HCT116 (cell line): ENCODE results near the gene CEP131. TPM values are rescaled to one million over a fixed set of nuclear protein-coding genes. Genes with fewer than 3 reads are reported as not detected.

Experiments used
- ATAC-seq: fragments of 200-7000 bp; cut with Tn5 transposase; 2 replicates; pipeline ENCODE4 v1.9.1; 2020; ENCODE audit warnings: mild to moderate bottlenecking, moderate library complexity
- BruUV-seq: library from RNA; stranded (reverse); fragments of 400-500 nt; replicated peaks from 2 replicates; lab custom pipeline; 2021; lab: Mats Ljungman, UMichigan
- CTCF ChIA-PET: fragments of 300-600 bp; sonication (Branson Sonifier 250); formaldehyde crosslinking; loops from one replicate; lab custom pipeline; 2021; ENCODE audit warnings: antibody characterized with exemption; lab: Charles Lee
- POLR2A ChIA-PET: fragments of 300-600, 350-600 bp; sonication (Branson Sonifier 250); formaldehyde crosslinking; loops from one replicate; lab custom pipeline; 2021; ENCODE audit warnings: antibody characterized with exemption; lab: Charles Lee
- RAD21 ChIA-PET, 2 experiments: fragments of 300-600 bp; sonication (Branson Sonifier 250); formaldehyde crosslinking; loops; one replicate each; lab custom pipeline; 2023; ENCODE audit warnings: low total read pairs in 2 of 2; ENCODE audit not compliant: uncharacterized antibody in 2 of 2, unreplicated experiment in 2 of 2, low non-redundant PET in 1 of 2; lab: Charles Lee
- DNase-seq: peaks from one replicate; pipeline ENCODE4 v3.0.0-alpha.2; 2010; ENCODE audit warnings: low read depth, low spot score
- H2AFZ ChIP-seq: fragments of 200-600 bp; shearing (Covaris generic), sonication (generic); 2 replicates; pipeline ENCODE4 v1.6.1; 2017; ENCODE audit warnings: low read depth, mixed run types, mixed read lengths, antibody characterized with exemption, low read length; ENCODE audit not compliant: poor library complexity, severe bottlenecking
- H3K27ac ChIP-seq: 2 replicates; pipeline ENCODE4 v1.5.1; 2012; ENCODE audit warnings: low read depth, low read length
- H3K27me3 ChIP-seq: fragments of 200-600 bp; sonication (generic); 2 replicates; pipeline ENCODE4 v1.6.1; 2016; ENCODE audit warnings: mixed run types, low read length, mixed read lengths; ENCODE audit not compliant: insufficient read depth
- H3K36me3 ChIP-seq, 2 experiments: fragments of 200-500 bp in 1 of 2; fragments of 200-600 bp in 1 of 2; sonication (Bioruptor generic) in 1 of 2; sonication (generic) in 1 of 2; 2 replicates each; pipeline versions ENCODE4 v1.5.1 to v1.6.1; 2014 to 2016; ENCODE audit warnings: low read length in 2 of 2, inconsistent platforms in 1 of 2, mixed read lengths in 1 of 2, mixed run types in 1 of 2; ENCODE audit not compliant: insufficient read depth in 2 of 2, control insufficient read depth in 1 of 2
- H3K4me1 ChIP-seq, 2 experiments: fragments of 200-600 bp in 1 of 2; sonication (generic) in 1 of 2; 2 replicates each; pipeline versions ENCODE4 v1.5.1 to v1.6.1; 2012 to 2017; ENCODE audit warnings: low read length in 2 of 2, inconsistent platforms in 1 of 2, mild to moderate bottlenecking in 1 of 2, mixed read lengths in 1 of 2, mixed run types in 1 of 2, moderate library complexity in 1 of 2; ENCODE audit not compliant: insufficient read depth in 2 of 2, control insufficient read depth in 1 of 2
- H3K4me2 ChIP-seq: fragments of 200-600 bp; sonication (generic); 2 replicates; pipeline ENCODE4 v1.6.1; 2017; ENCODE audit warnings: mixed run types, low read length, mixed read lengths
- H3K4me3 ChIP-seq, 2 experiments: fragments of 200-600 bp in 1 of 2; sonication (generic) in 1 of 2; replicated peaks in 1 of 2; 2 replicates each; pipeline ENCODE4 v1.5.1; 2011 to 2016; ENCODE audit warnings: low read length in 2 of 2, control low read depth in 1 of 2, low read depth in 1 of 2, mild to moderate bottlenecking in 1 of 2, mixed read lengths in 1 of 2, mixed run types in 1 of 2
- H3K79me2 ChIP-seq: fragments of 200-600 bp; sonication (generic); 2 replicates; pipeline ENCODE4 v1.6.1; 2017; ENCODE audit warnings: mild to moderate bottlenecking, mixed run types, low read length, moderate library complexity, mixed read lengths; ENCODE audit not compliant: insufficient read depth
- H3K9ac ChIP-seq: fragments of 200-600 bp; sonication (generic); 2 replicates; pipeline ENCODE4 v1.6.1; 2016; ENCODE audit warnings: low read length, mixed read lengths
- H3K9me2 ChIP-seq: fragments of 200-600 bp; sonication (generic), shearing (Covaris generic); 2 replicates; pipeline ENCODE4 v1.6.1; 2017; ENCODE audit warnings: mixed run types, mild to moderate bottlenecking, moderate library complexity; ENCODE audit not compliant: insufficient read depth
- H3K9me3 ChIP-seq, 2 experiments: fragments of 200-500 bp in 1 of 2; fragments of 200-600 bp in 1 of 2; sonication (Bioruptor generic) in 1 of 2; sonication (generic) in 1 of 2; 2 replicates each; pipeline ENCODE4 v1.6.1; 2014 to 2017; ENCODE audit warnings: low read length in 2 of 2, mixed read lengths in 2 of 2, inconsistent platforms in 1 of 2, low read depth in 1 of 2, mild to moderate bottlenecking in 1 of 2, mixed run types in 1 of 2, moderate library complexity in 1 of 2; ENCODE audit not compliant: control insufficient read depth in 1 of 2, insufficient read depth in 1 of 2
- H4K20me1 ChIP-seq: fragments of 200-600 bp; sonication (generic), shearing (Covaris generic); 2 replicates; pipeline ENCODE4 v1.6.1; 2017; ENCODE audit warnings: mixed run types, mild to moderate bottlenecking, moderate library complexity; ENCODE audit not compliant: insufficient read depth
- ATF3 ChIP-seq: IDR thresholded peaks from 2 replicates; pipeline ENCODE4 v1.6.1; 2012
- CEBPB ChIP-seq: IDR thresholded peaks from 2 replicates; pipeline ENCODE4 v1.6.1; 2012; ENCODE audit warnings: low read depth
- EGR1 ChIP-seq: IDR thresholded peaks from 2 replicates; pipeline ENCODE4 v1.6.1; 2012; ENCODE audit warnings: low read depth
- ELF1 ChIP-seq: IDR thresholded peaks from 2 replicates; pipeline ENCODE4 v1.6.1; 2012; ENCODE audit warnings: low read depth, borderline replicate concordance
- FOSL1 ChIP-seq: IDR thresholded peaks from 2 replicates; pipeline ENCODE4 v1.6.1; 2012; ENCODE audit warnings: low read depth
- JUND ChIP-seq: IDR thresholded peaks from 2 replicates; pipeline ENCODE4 v1.6.1; 2012
- POLR2A ChIP-seq: IDR thresholded peaks from 2 replicates; pipeline ENCODE4 v1.7.0; 2011; ENCODE audit warnings: borderline replicate concordance; ENCODE audit not compliant: insufficient read depth, insufficient read length; ENCODE audit errors: extremely low read depth
- POLR2AphosphoS5 ChIP-seq: IDR thresholded peaks from 2 replicates; pipeline ENCODE4 v1.6.1; 2011; ENCODE audit warnings: mild to moderate bottlenecking, low read depth, low read length, moderate library complexity
- RAD21 ChIP-seq: IDR thresholded peaks from 2 replicates; pipeline ENCODE4 v1.6.1; 2012; ENCODE audit warnings: low read depth, mild to moderate bottlenecking
- REST ChIP-seq: IDR thresholded peaks from 2 replicates; pipeline ENCODE4 v1.6.1; 2012; ENCODE audit warnings: low read depth
- SIN3A ChIP-seq: IDR thresholded peaks from 2 replicates; pipeline ENCODE4 v1.6.1; 2012; ENCODE audit warnings: low read depth
- SP1 ChIP-seq: IDR thresholded peaks from 2 replicates; pipeline ENCODE4 v1.6.1; 2012; ENCODE audit warnings: low read depth
- SRF ChIP-seq: IDR thresholded peaks from 2 replicates; pipeline ENCODE4 v1.6.1; 2012; ENCODE audit warnings: low read depth
- TCF7L2 ChIP-seq: IDR thresholded peaks from 2 replicates; pipeline ENCODE4 v1.7.0; 2011; ENCODE audit warnings: borderline replicate concordance, inconsistent platforms; ENCODE audit not compliant: insufficient read depth, insufficient read length; ENCODE audit errors: extremely low read depth
- YY1 ChIP-seq: IDR thresholded peaks from 2 replicates; pipeline ENCODE4 v1.6.1; 2011; ENCODE audit warnings: low read length, low read depth, moderate library complexity, mild to moderate bottlenecking; ENCODE audit not compliant: insufficient replicate concordance; ENCODE audit errors: extremely low read depth
- ZBTB33 ChIP-seq: IDR thresholded peaks from 2 replicates; pipeline ENCODE4 v1.6.1; 2011; ENCODE audit warnings: mild to moderate bottlenecking, low read length, moderate library complexity; ENCODE audit not compliant: insufficient replicate concordance; ENCODE audit errors: extremely low read depth
- ZNF274 ChIP-seq: fragments of 200-500 bp; sonication (Bioruptor generic); IDR thresholded peaks from 2 replicates; pipeline ENCODE4 v1.6.1; 2014; ENCODE audit warnings: mild to moderate bottlenecking, low read depth, low read length, inconsistent platforms
- intact Hi-C: fragments of 100-400 bp; cut with micrococcal nuclease; formaldehyde crosslinking; loops from 2 replicates; pipeline ENCODE4 v1.10.0; 2022
- total RNA-seq: library from RNA; stranded (reverse); gene quantifications from one replicate; pipeline ENCODE4 v1.2.1, GENCODE V29; 2021; ENCODE audit not compliant: unreplicated experiment
- TF ChIP-seq, protein P1 (sequence below), 3 experiments: fragments of 200-600 bp in 1 of 3; sonication (generic) in 1 of 3; IDR thresholded peaks in 2 of 3; conservative IDR thresholded peaks in 1 of 3; 2 replicates each; pipeline ENCODE4 v1.5.1; 2012 to 2017; ENCODE audit warnings: low read depth in 2 of 3, low read length in 2 of 3, antibody characterized with exemption in 1 of 3, borderline replicate concordance in 1 of 3, control low read depth in 1 of 3, mild to moderate bottlenecking in 1 of 3, mixed read lengths in 1 of 3, mixed run types in 1 of 3, moderate library complexity in 1 of 3; ENCODE audit not compliant: insufficient read depth in 1 of 3

CEP131 gene
- total RNA-seq, 1 experiment from 2014 or later = 30.2 TPM

DNA sequence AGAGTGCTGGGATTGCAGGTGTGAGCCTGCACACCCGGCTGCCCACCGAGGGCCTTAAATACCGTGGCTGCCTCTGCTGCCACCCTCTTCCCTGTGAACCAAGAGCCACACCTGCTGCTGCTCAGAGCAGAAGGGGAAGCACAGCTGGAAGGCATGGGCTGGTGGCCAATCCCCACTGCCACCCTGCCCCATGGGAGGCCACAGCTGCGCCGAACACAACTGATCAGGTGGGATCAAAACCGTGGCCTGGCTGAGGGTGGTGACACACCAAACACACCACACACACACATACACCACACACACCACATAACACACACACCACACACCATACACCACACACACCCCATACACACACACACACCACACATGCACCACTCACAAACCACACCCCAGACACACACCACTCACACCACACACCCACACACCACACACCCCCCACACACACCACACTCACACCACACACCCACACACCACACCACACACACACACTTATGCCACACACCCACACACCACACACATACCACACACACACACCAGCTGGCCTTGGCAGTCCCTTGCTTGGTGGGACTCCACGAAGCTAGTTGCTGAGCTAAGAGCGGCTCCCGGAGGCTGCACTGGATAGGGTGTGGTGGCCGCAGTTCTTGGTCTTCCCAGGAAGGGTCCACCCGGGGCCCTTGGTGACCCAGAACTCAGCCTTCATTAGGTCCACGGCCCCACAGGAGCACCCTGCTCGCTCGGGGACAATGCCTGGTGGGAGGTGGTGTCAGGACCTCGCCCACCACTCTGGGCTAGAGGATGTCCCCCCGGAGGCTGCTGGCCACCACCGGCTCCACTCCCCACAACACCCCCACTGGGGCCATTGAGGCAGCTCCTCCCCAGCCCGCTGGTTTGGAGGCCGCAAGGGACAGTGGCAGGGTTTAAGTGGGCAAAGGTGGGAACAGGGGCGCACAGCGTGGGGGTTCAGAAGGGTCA is 14.9 kb downstream of the CEP131 start:
- H3K27me3 ChIP-seq = no peaks in the 10 kb centered on the region
- no peak for TF ChIP-seq ATF3
- no peak for TF ChIP-seq EGR1
- no peak for TF ChIP-seq RAD21
- no peak for TF ChIP-seq ZBTB33
- TF ChIP-seq FOSL1 = no peak
- TF ChIP-seq JUND = no peak
- TF ChIP-seq CEBPB = no peak
- TF ChIP-seq SRF = no peak
- no peak for TF ChIP-seq POLR2A
- TF ChIP-seq SIN3A = no peak
- TF ChIP-seq TCF7L2 = no peak
- TF ChIP-seq, protein P1, sequence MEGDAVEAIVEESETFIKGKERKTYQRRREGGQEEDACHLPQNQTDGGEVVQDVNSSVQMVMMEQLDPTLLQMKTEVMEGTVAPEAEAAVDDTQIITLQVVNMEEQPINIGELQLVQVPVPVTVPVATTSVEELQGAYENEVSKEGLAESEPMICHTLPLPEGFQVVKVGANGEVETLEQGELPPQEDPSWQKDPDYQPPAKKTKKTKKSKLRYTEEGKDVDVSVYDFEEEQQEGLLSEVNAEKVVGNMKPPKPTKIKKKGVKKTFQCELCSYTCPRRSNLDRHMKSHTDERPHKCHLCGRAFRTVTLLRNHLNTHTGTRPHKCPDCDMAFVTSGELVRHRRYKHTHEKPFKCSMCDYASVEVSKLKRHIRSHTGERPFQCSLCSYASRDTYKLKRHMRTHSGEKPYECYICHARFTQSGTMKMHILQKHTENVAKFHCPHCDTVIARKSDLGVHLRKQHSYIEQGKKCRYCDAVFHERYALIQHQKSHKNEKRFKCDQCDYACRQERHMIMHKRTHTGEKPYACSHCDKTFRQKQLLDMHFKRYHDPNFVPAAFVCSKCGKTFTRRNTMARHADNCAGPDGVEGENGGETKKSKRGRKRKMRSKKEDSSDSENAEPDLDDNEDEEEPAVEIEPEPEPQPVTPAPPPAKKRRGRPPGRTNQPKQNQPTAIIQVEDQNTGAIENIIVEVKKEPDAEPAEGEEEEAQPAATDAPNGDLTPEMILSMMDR (IDR thresholded peaks at IDR 0.05 in 2 of 3, conservative IDR thresholded peaks at IDR 0.05 in 1 of 3; ENCODE audit: borderline replicate concordance in 1 of 3, insufficient read depth in 1 of 3, low read depth in 2 of 3, low read length in 2 of 3) = no peak
- no peak for TF ChIP-seq ELF1
- no peak for TF ChIP-seq POLR2AphosphoS5
- TF ChIP-seq SP1 = no peak
- TF ChIP-seq ZNF274 = no peak
- TF ChIP-seq YY1 = no peak
- no peak for TF ChIP-seq REST
- H4K20me1 ChIP-seq = no peaks in the 10 kb centered on the region
- no peak overlapping the region for H2AFZ ChIP-seq
- no peak overlapping the region for H3K9ac ChIP-seq
- ChIA-PET POLR2A (no interaction called here), RAD21 (no interaction called here), CTCF (interaction anchor here (1.4 kb wide), 1 partner anchor 65 kb away, joined by 4 read pairs; no protein-coding TSS in a partner anchor)
- peaks cover 0 to 4% of the 10 kb centered on the region in 2 experiments; a peak in 1 of 4 replicates for H3K36me3 ChIP-seq
- intact Hi-C loops = no loop called here
- H3K4me1 ChIP-seq = no peaks in the 10 kb centered on the region
- H3K79me2 ChIP-seq = no peaks in the 10 kb centered on the region
- H3K4me3 ChIP-seq = no peak overlapping the region
- no peaks in the 10 kb centered on the region for H3K9me3 ChIP-seq
- DNase-seq = no peak
- ATAC-seq = no peak
- no peak overlapping the region; the same call in 1 of the 2 replicates for H3K27ac ChIP-seq
- H3K9me2 ChIP-seq = no peaks in the 10 kb centered on the region
- BruUV-seq = no TSS peak
- H3K4me2 ChIP-seq = no peak overlapping the region
